ENCODE data around the gene CDKAL1.

Gene CDKAL1

DNA sequence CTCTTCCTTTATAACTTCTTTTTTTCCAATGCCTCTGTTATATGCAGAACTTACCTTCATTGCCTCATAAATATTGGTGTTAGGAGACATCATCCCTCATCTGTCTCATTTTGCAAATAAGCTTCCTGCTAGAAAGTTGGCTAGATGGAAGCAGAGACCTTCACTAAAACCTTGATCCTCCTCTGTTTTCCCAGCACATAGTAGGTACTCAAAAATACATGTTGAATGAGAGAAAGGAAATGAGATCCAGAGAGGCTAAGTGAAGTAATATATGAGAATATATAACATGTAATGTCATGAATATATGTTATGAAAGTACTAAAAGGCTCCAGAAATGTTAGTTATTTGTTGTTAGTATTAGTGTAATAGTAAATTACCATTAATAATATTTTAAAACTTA, 91.9 kb downstream of the CDKAL1 start:
- TF ChIP-seq, protein P1, sequence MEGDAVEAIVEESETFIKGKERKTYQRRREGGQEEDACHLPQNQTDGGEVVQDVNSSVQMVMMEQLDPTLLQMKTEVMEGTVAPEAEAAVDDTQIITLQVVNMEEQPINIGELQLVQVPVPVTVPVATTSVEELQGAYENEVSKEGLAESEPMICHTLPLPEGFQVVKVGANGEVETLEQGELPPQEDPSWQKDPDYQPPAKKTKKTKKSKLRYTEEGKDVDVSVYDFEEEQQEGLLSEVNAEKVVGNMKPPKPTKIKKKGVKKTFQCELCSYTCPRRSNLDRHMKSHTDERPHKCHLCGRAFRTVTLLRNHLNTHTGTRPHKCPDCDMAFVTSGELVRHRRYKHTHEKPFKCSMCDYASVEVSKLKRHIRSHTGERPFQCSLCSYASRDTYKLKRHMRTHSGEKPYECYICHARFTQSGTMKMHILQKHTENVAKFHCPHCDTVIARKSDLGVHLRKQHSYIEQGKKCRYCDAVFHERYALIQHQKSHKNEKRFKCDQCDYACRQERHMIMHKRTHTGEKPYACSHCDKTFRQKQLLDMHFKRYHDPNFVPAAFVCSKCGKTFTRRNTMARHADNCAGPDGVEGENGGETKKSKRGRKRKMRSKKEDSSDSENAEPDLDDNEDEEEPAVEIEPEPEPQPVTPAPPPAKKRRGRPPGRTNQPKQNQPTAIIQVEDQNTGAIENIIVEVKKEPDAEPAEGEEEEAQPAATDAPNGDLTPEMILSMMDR (IDR thresholded peaks at IDR 0.05; ENCODE audit: borderline replicate concordance, insufficient read depth, low read depth, low read length): no peak
- H3K4me3 ChIP-seq (ENCODE audit: low read depth, low read length): no peak overlapping the region

DNA sequence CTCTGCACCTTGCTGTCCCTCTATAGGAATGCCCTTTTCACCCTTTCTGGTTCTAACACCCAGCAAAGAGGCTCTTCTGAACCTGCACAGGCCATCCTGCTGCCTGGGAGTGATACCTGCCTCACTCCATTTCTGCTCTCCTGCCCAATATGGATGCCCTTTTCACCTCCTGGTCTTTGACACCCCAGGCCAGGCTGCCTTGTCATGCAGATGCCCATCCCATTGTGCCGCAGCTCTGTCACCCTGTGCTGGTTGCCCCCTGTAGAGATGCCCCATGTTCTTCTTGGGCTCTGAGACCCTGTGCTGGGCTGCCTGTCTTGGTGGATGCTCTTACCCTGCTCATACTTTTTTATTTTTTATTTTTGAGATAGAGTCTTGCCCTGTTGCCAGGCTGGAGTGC, 95.3 kb downstream of the CDKAL1 start:
- no peak overlapping the region for H3K4me3 ChIP-seq (ENCODE audit: low read depth, low read length)
- TF ChIP-seq, protein P1 (IDR thresholded peaks at IDR 0.05; ENCODE audit: borderline replicate concordance, insufficient read depth, low read depth, low read length): no peak

DNA sequence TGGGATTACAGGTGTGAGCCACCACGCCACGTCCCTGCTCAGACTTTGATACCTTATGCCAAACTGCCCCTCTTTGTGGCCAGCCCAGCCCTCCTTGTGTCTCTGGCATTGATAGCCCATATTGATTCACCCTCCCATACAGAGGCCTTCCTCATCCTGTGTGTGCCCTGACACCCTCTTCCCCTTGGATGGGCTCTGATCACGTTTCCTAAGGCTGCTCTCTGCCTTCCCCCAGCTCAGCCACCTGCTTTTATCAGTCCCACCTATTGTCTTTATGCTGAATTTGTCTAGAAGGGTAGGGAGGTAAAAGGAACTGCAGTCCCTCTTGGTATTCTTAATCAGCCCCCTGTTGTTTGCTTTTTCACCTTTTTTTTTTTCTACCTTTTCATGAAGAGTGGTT, 95.9 kb downstream of the CDKAL1 start:
- TF ChIP-seq, protein P1 (IDR thresholded peaks at IDR 0.05; ENCODE audit: borderline replicate concordance, insufficient read depth, low read depth, low read length): no peak

DNA sequence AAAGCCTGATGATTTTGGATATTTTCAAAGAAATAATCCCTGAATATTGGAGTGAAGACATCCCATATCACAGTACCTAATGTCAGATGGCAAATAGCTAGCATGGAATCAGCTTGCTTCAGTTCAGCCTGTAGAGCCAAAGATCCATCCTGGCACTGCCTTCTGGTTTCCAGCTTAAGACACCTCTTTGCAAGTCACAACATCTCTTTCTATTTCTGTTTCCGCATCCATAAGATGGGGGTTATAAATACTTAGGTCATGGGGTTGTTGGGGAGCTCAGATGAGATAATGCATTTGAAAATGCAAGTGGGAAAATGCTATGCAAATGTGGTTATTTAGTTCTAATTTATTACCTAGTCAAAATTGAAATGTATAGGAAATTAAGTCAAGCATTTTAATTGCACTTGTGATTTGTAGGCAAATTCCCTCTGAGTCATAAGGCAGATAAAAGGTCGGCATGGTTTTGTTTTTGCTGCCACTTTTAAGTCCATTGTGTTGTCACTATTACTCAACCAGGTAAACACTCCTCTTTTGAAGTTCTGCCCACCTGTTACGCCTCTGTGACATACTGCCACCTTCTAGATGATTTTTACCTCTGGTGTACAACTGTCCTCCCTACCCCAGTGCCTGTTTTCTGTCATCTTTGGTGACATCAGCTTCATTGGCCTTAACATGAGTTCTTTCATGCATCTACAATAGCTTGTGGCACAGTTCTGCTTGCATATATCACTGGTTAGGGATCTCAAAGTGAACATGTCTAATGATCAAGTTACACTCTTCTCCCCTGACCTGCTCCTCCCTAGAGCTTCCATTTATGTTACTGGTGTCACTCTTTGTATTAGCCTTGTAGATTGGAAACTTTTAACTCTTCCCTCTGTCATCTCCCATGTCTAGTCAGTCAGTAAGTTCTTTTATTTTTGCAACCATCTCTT, 96.6 kb downstream of the CDKAL1 start:
- TF ChIP-seq, protein P1 (IDR thresholded peaks at IDR 0.05; ENCODE audit: borderline replicate concordance, insufficient read depth, low read depth, low read length): no peak

More for the DNA sequence above, 95.9 kb downstream of the CDKAL1 start:
- H3K4me3 ChIP-seq (ENCODE audit: low read depth, low read length): no peak overlapping the region

DNA sequence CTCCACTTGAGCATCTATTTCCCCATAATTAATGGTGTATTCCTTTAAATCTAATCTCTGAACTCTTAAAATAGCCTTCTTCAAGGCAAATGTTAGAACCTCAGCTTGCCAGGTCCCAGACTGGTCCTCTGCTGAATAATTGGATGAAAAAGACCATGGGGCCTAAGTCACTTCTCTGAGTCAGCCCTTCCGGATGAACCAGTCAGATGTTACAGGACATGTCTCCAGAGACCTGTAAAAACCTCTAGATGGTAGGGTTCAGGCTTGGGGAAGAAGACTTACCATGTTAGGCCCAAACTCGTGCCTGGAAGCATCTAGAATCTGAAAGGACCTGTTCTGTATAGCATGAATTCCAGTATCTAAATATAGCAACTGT, 97.3 kb downstream of the CDKAL1 start:
- H3K4me3 ChIP-seq (ENCODE audit: low read depth, low read length): no peak overlapping the region
- TF ChIP-seq, protein P1 (IDR thresholded peaks at IDR 0.05; ENCODE audit: borderline replicate concordance, insufficient read depth, low read depth, low read length): no peak

More for the DNA sequence above, 96.6 kb downstream of the CDKAL1 start:
- H3K4me3 ChIP-seq (ENCODE audit: low read depth, low read length): no peak overlapping the region

DNA sequence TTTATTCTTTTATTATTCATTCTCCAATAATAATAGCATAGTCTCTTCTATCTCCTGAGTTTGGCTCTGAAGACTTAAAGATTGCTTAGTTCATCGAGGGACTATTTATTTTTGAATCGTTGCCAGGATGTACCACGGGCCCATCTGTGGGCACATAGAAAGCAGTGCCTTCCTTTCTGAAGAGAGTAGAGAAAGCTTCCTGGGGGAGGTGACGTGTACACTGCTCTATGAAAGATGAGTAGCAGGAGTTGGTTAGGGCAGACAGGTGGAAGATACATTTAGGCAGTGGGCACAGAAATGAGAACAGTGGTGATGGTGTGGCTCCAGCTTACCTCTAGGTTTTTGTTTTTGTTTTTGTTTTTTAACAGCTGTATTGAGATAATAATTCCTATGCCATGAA, 98.4 kb downstream of the CDKAL1 start:
- TF ChIP-seq, protein P1 (IDR thresholded peaks at IDR 0.05; ENCODE audit: borderline replicate concordance, insufficient read depth, low read depth, low read length): no peak

More for the DNA sequence above, 98.4 kb downstream of the CDKAL1 start:
- no peak overlapping the region for H3K4me3 ChIP-seq (ENCODE audit: low read depth, low read length)
